Measurements from ENCODE around the gene ETFBKMT. TPM values are rescaled to one million over a fixed set of nuclear protein-coding genes. Genes with fewer than 3 reads are reported as not detected.
"Not testable (repeated sequence)": the region's sequence is repeated elsewhere in the genome, so short reads cannot be mapped to it uniquely, and the experiment has no call there.

Gene ETFBKMT
- total RNA-seq, 6 donors from 2014 or later = 2.1 to 7.3 (median 4.3) TPM

GRCh38 chr12:31662176-31662849 lies 2.8 kb downstream of the ETFBKMT start:
- Histone ChIP-seq H3K36me3 (peaks cover 0 to 9% (median 0%) of the 10 kb centered on the region in 4 donors), H3K4me3 (no peak overlapping the region), H3K27me3 (no peaks in the 10 kb centered on the region), H3K27ac (no peak overlapping the region), H3K4me1 (peaks cover 0 to 6% (median 3%) of the 10 kb centered on the region in 4 donors), H3K9me3 (no peaks in the 10 kb centered on the region)
- no peak for TF ChIP-seq POLR2AphosphoS5 (IDR thresholded peaks at IDR 0.05)
- TF ChIP-seq CTCF (IDR thresholded peaks at IDR 0.05) = no peak
- no peak for TF ChIP-seq EP300 (IDR thresholded peaks at IDR 0.05)
- no peak for TF ChIP-seq POLR2A (IDR thresholded peaks at IDR 0.05)
- ATAC-seq (ENCODE audit: low FRiP score in 2 of 2) = no peak
- WGBS, 2 donors = 79 to 87% methylated on average over 6 of the region's 6 CpGs
- DNase-seq = no peak

DNA sequence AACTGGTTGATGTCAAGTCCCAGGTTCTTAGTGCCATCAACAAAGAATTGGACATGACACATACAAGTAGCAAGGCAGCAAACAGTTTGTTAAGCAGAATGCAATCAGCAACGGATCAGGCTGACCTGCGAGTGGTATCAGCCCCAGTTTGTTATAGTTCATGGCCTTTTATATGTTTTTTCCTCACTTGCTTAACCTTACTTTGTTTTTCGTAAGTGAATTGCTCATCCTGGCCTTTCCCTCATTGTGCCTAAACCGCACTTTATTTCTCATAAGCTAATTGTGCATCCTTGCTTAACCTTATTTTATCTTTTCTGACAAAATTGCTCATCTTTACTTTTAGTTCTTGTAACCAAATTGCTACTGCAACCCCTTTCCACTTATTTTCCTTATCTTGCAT lies 4.1 kb downstream of the ETFBKMT start:
- DNase-seq (no peak), ATAC-seq (ENCODE audit: low FRiP score in 2 of 2) (no peak)
- no peak overlapping the region for H3K4me3 ChIP-seq
- 86 to 96% methylated on average over 4 of the region's 4 CpGs for WGBS, 2 donors
- no peaks in the 10 kb centered on the region for H3K27me3 ChIP-seq
- H3K4me1 ChIP-seq = peaks cover 0 to 3% (median under 1%) of the 10 kb centered on the region in 4 donors
- H3K36me3 ChIP-seq = peaks cover 0 to 9% (median 0%) of the 10 kb centered on the region in 4 donors
- H3K27ac ChIP-seq = no peak overlapping the region
- H3K9me3 ChIP-seq = peaks cover 0 to under 1% (median 0%) of the 10 kb centered on the region in 4 donors
- TF ChIP-seq CTCF (IDR thresholded peaks at IDR 0.05) (no peak), POLR2A (IDR thresholded peaks at IDR 0.05) (no peak), EP300 (IDR thresholded peaks at IDR 0.05) (no peak), POLR2AphosphoS5 (IDR thresholded peaks at IDR 0.05) (no peak)

DNA sequence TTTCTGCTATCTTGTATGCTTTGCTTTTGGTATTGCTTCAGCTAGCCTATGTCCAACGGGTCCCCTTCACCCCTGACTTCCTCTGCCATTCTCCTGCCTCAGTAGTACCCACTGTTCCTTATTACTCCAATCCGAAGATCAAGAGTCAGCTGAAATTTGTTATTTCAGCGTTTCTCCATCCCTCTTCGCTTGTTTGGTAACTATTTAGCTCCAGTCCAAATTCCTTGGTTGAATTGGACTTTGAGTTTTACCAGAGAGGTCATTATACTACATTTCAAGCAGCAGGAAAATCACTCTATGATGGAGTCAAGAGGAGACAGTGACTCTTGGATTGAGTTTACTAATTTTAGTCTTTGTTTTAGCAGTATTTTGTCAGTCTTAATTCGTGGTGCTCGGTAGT lies 4.5 kb downstream of the ETFBKMT start:
- ATAC-seq (ENCODE audit: low FRiP score in 2 of 2) = no peak

DNA sequence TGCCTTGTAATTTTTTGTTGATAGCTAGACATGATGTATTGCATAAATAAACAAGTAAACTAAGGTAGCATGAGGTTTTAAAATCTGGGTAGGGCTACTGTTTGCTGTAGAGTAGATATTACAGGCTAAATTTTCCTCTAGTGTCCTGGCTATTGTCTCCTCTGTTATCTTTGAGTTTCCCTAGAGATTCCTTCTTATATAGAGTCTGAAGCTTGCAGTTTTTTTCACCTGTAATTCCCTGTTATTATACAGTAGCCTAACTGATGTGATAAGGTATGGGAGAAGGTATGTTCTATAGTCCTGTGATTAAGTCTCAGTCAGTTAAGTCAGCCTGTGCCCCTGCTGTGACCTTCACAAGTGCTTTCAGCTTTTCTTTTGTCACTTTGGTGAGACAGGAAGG lies 9.5 kb downstream of the ETFBKMT start:
- TF ChIP-seq POLR2AphosphoS5 (IDR thresholded peaks at IDR 0.05) (no peak), POLR2A (IDR thresholded peaks at IDR 0.05) (no peak), EP300 (IDR thresholded peaks at IDR 0.05) (no peak), CTCF (IDR thresholded peaks at IDR 0.05) (no peak)
- no peak overlapping the region for H3K4me3 ChIP-seq

More for the DNA sequence above, 4.5 kb downstream of the ETFBKMT start:
- Histone ChIP-seq H3K36me3 (peaks cover 0 to 9% (median under 1%) of the 10 kb centered on the region in 4 donors), H3K4me3 (no peak overlapping the region), H3K4me1 (peaks cover 0 to 3% (median 0%) of the 10 kb centered on the region in 4 donors), H3K9me3 (peaks cover 2 to 5% (median 4%) of the 10 kb centered on the region in 4 donors), H3K27me3 (no peaks in the 10 kb centered on the region), H3K27ac (no peak overlapping the region)
- WGBS, 2 donors = 89 to 90% methylated on average over 6 of the region's 6 CpGs
- TF ChIP-seq CTCF (IDR thresholded peaks at IDR 0.05) = no peak
- no peak for TF ChIP-seq EP300 (IDR thresholded peaks at IDR 0.05)
- TF ChIP-seq POLR2A (IDR thresholded peaks at IDR 0.05) = no peak
- TF ChIP-seq POLR2AphosphoS5 (IDR thresholded peaks at IDR 0.05) = no peak
- DNase-seq = no peak

DNA sequence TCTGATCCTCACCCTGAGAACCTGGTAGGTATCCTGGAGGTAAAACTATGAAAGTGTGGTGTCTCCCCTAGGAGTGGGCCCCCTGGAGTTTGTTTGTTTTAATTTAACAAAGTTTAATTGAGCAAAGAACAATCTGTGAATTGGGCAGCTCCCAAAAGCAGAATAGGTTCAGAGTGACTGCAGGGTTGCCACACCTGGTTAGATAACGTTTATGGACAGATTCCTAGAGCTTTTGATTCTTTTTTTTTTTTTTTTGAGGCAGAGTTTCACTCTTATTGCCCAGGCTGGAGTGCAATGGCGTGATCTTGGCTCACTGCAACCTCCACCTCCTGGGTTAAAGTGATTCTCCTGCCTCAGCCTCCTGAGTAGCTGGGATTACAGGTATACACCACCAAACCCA lies 10.1 kb downstream of the ETFBKMT start:
- not testable (repeated sequence) for H3K4me1 ChIP-seq; H3K27me3 ChIP-seq; DNase-seq; H3K27ac ChIP-seq; H3K9me3 ChIP-seq; H3K4me3 ChIP-seq; ATAC-seq (ENCODE audit: low FRiP score in 2 of 2)
- WGBS, 2 donors = 87 to 92% methylated on average over 2 of the region's 2 CpGs
- peaks cover 0 to 14% (median 3%) of the 10 kb centered on the region in 4 donors for H3K36me3 ChIP-seq

More for the DNA sequence above, 9.5 kb downstream of the ETFBKMT start:
- DNase-seq (no peak), ATAC-seq (ENCODE audit: low FRiP score in 2 of 2) (no peak)
- no peak overlapping the region for H3K27ac ChIP-seq
- H3K4me1 ChIP-seq = no peaks in the 10 kb centered on the region
- peaks cover 0 to 14% (median 3%) of the 10 kb centered on the region in 4 donors for H3K36me3 ChIP-seq
- peaks cover 5 to 8% (median 7%) of the 10 kb centered on the region in 4 donors for H3K9me3 ChIP-seq
- H3K27me3 ChIP-seq = no peaks in the 10 kb centered on the region
